Suppressor macrophage treated with lipopolysaccharide for 1 hour (primary cell): Measurements from ENCODE around the gene LASP1.
"Not testable (repeated sequence)": the region's sequence is repeated elsewhere in the genome, so short reads cannot be mapped to it uniquely, and the experiment has no call there.

ENCODE experiments used
- DNase-seq, 3 donors: peaks; one replicate each; pipeline ENCODE4 v3.0.0-alpha.2; 2020 to 2022

Gene LASP1

GRCh38 chr17:38940404-38940803 is 70.5 kb downstream of the LASP1 start:
- no peak for DNase-seq

- no peak for DNase-seq
Measured at GRCh38 chr17:38942696-38943334, 73.0 kb downstream of the LASP1 start.

- peak; percentile 20 to 47 (median 42) for DNase-seq
Measured at GRCh38 chr17:38943607-38944006, 73.7 kb downstream of the LASP1 start.

- DNase-seq: no peak
Measured at GRCh38 chr17:38947189-38947588, 77.3 kb downstream of the LASP1 start.

- DNase-seq: not testable (repeated sequence)
Measured at GRCh38 chr17:38953800-38954199, 83.9 kb downstream of the LASP1 start.

- no peak for DNase-seq
Measured at GRCh38 chr17:38958326-38958725, 88.5 kb downstream of the LASP1 start.

GRCh38 chr17:38958756-38959155 is 88.9 kb downstream of the LASP1 start:
- DNase-seq: no peak

GRCh38 chr17:38959508-38959907 is 89.7 kb downstream of the LASP1 start:
- DNase-seq: no peak

- DNase-seq: no peak
Measured at GRCh38 chr17:38960402-38960801, 90.5 kb downstream of the LASP1 start.

GRCh38 chr17:38961413-38961812 is 91.6 kb downstream of the LASP1 start:
- no peak for DNase-seq

- peak; percentile 81 to 92 (median 88) for DNase-seq
Measured at GRCh38 chr17:38967290-38967738, 97.5 kb downstream of the LASP1 start, which contains the start of gene FBXO47. TSS of gene FBXO47 (minus strand) at chr17:38967403. CDS start at chr17:38963025, 4,378 bp downstream.

GRCh38 chr17:38969281-38969680 is 99.4 kb downstream of the LASP1 start:
- DNase-seq: no peak

- no peak for DNase-seq
Measured at GRCh38 chr17:38970128-38970527, 100.3 kb downstream of the LASP1 start.

GRCh38 chr17:38970804-38971203 is 100.9 kb downstream of the LASP1 start:
- DNase-seq: no peak
